PC-3 (cell line): ENCODE results near the gene NFKB2.
A peak's percentile ranks its signal among the peaks of the same experiment; 100 is the strongest.

ENCODE experiments used
- CTCF ChIP-seq: fragments of 300-600 bp; sonication (generic); conservative IDR thresholded peaks from 2 replicates; pipeline ENCODE4 v1.5.1; 2017; ENCODE audit warnings: antibody characterized with exemption, low read depth, mild to moderate bottlenecking, low read length
- EZH2phosphoT487 ChIP-seq: fragments of 300-600 bp; sonication (generic); IDR thresholded peaks from 2 replicates; pipeline ENCODE4 v1.6.1; 2018; ENCODE audit warnings: mild to moderate bottlenecking, antibody characterized with exemption, low read length, borderline replicate concordance

GRCh38 chr10:102375250-102375649, 20.3 kb upstream of the NFKB2 start:
- TF ChIP-seq CTCF = peak; percentile 20; the same call in 1 of the 2 replicates
- no peak for TF ChIP-seq EZH2phosphoT487
